GM12874 (cell line): ENCODE measurements around the gene ADI1.

Experiments
- TF ChIP-seq, protein P1 (sequence below): IDR thresholded peaks from 2 replicates; pipeline ENCODE4 v1.5.1; 2011; ENCODE audit warnings: low read depth, mild to moderate bottlenecking, control low read depth, low read length, moderate library complexity; ENCODE audit not compliant: insufficient read depth

Gene ADI1

GRCh38 chr2:3527886-3528785 lies 8.8 kb upstream of the ADI1 start:
- TF ChIP-seq, protein P1, sequence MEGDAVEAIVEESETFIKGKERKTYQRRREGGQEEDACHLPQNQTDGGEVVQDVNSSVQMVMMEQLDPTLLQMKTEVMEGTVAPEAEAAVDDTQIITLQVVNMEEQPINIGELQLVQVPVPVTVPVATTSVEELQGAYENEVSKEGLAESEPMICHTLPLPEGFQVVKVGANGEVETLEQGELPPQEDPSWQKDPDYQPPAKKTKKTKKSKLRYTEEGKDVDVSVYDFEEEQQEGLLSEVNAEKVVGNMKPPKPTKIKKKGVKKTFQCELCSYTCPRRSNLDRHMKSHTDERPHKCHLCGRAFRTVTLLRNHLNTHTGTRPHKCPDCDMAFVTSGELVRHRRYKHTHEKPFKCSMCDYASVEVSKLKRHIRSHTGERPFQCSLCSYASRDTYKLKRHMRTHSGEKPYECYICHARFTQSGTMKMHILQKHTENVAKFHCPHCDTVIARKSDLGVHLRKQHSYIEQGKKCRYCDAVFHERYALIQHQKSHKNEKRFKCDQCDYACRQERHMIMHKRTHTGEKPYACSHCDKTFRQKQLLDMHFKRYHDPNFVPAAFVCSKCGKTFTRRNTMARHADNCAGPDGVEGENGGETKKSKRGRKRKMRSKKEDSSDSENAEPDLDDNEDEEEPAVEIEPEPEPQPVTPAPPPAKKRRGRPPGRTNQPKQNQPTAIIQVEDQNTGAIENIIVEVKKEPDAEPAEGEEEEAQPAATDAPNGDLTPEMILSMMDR: no peak

- TF ChIP-seq, protein P1: no peak
Observed at GRCh38 chr2:3526871-3527270, 7.5 kb upstream of the ADI1 start.

- TF ChIP-seq, protein P1: no peak
Observed at GRCh38 chr2:3523551-3524041, 4.3 kb upstream of the ADI1 start.

- TF ChIP-seq, protein P1: no peak
Observed at GRCh38 chr2:3522961-3523421, 3.7 kb upstream of the ADI1 start.

GRCh38 chr2:3520591-3520990 lies 1.3 kb upstream of the ADI1 start:
- TF ChIP-seq, protein P1: no peak

DNA sequence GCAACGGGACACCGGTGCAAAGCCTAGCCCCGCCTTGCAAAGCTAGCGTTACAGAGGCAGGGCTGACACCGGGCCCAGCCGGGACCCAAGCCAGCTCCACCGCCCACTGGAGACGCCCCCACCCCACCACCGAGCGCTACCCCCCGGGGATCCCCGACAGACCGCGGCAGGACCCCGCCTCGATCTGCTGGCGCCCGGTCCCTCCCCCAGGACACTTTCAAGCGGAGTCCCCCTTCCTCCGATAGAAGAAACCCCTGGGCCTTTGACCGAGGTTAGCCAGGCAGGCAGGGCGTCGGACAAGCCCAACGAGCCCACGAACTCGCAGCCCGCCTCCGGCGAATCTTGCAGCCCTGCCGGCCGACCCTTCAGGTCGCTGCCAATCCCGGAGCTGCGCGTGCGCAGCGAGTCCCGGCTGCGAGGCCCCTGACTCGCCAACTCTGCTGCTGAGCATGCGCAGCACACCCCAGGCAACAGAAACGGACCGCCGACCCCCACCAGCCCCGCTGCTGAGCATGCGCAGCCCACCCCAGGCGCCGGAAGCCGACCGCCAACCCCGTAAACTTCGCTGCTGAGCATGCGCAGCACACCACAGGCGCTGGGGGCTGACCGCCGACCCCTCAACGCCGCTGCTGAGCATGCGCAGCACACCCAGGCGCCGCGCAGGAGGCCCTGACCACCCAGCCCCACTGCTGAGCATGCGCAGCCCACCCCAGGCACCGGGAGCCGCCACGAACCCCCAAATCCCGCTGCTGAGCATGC lies 656 bp downstream of the ADI1 start:
- TF ChIP-seq, protein P1: no peak

GRCh38 chr2:3517948-3518495 lies 1.3 kb downstream of the ADI1 start:
- TF ChIP-seq, protein P1: no peak
